Fibroblast of mammary gland (primary cell): ENCODE data around the gene CLINT1.

Source experiments
- DNase-seq: peaks from one replicate; pipeline ENCODE4 v3.0.0-alpha.2; 2010; ENCODE audit warnings: low read depth
- H3K4me3 ChIP-seq: 2 replicates; pipeline ENCODE4 v1.5.1; 2011; ENCODE audit warnings: low read depth, mild to moderate bottlenecking, low read length, moderate library complexity; ENCODE audit not compliant: control insufficient read depth
- CTCF ChIP-seq: conservative IDR thresholded peaks from 2 replicates; pipeline ENCODE4 v1.5.1; 2011; ENCODE audit warnings: low read depth, low read length, inconsistent platforms; ENCODE audit not compliant: control insufficient read depth, insufficient read depth

The CLINT1 gene

GRCh38 chr5:157845914-157846598, 12.9 kb downstream of the CLINT1 start:
- TF ChIP-seq CTCF: no peak
- no peak overlapping the region for H3K4me3 ChIP-seq
- no peak for DNase-seq

GRCh38 chr5:157842787-157843186, 16.2 kb downstream of the CLINT1 start:
- no peak for DNase-seq
- no peak overlapping the region for H3K4me3 ChIP-seq
- no peak for TF ChIP-seq CTCF

- TF ChIP-seq CTCF: no peak
- no peak for DNase-seq
- no peak overlapping the region for H3K4me3 ChIP-seq
Measured at GRCh38 chr5:157842185-157842584, 16.8 kb downstream of the CLINT1 start.

GRCh38 chr5:157839157-157839795, 19.7 kb downstream of the CLINT1 start:
- DNase-seq: no peak

GRCh38 chr5:157836121-157836753, 22.7 kb downstream of the CLINT1 start:
- no peak for TF ChIP-seq CTCF
- no peak overlapping the region for H3K4me3 ChIP-seq
- DNase-seq: no peak

More at GRCh38 chr5:157839157-157839795, 19.7 kb downstream of the CLINT1 start:
- no peak overlapping the region for H3K4me3 ChIP-seq
- no peak for TF ChIP-seq CTCF

GRCh38 chr5:157835041-157835440, 23.9 kb downstream of the CLINT1 start:
- H3K4me3 ChIP-seq: no peak overlapping the region
- TF ChIP-seq CTCF: no peak

More at GRCh38 chr5:157835041-157835440, 23.9 kb downstream of the CLINT1 start:
- no peak for DNase-seq
